ENCODE measurements around the gene LSR.
"Not testable (repeated sequence)": the region's sequence is repeated elsewhere in the genome, so short reads cannot be mapped to it uniquely, and the experiment has no call there.

The LSR gene

DNA sequence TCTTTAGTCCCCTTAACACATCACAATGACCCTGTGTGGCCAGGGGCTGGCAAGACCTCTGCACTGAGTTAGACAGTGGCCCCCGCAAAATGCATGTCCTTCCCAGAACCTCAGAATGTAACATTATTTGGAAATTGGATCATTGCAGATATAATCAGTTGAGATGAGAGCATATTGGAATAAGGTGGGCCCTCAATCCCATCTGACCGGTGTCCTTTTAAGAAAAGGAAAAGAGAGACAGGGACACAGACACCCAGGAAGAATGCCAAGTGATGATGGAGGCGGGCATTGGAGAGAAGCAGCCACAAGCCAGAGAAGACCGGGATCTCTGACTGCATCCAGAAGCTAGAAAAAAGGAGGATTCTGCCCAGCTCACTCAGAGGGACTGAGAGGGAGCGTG is 22.1 kb upstream of the LSR start:
- peaks cover 0 to 9% (median 5%) of the 10 kb centered on the region in 5 donors for H3K9me3 ChIP-seq (ENCODE audit: control insufficient read depth in 5 of 5, low read length in 5 of 5)
- H3K4me1 ChIP-seq (ENCODE audit: control insufficient read depth in 5 of 5, insufficient read depth in 5 of 5, low read length in 5 of 5): peaks cover 0 to 3% (median 0%) of the 10 kb centered on the region in 5 donors
- no peak overlapping the region for H3K27ac ChIP-seq (ENCODE audit: low read depth, low read length)
- H3K27me3 ChIP-seq (ENCODE audit: control insufficient read depth in 5 of 5, insufficient read depth in 4 of 5, low read length in 5 of 5): peaks cover 0 to 12% (median 6%) of the 10 kb centered on the region in 5 donors
- H3K4me3 ChIP-seq (ENCODE audit: low read depth in 1 of 5, low read length in 5 of 5): no peak overlapping the region
- H3K9ac ChIP-seq (ENCODE audit: low read length in 5 of 5): no peak overlapping the region
- no peaks in the 10 kb centered on the region for H3K36me3 ChIP-seq (ENCODE audit: control insufficient read depth in 5 of 5, insufficient read depth in 5 of 5, low read length in 5 of 5)

DNA sequence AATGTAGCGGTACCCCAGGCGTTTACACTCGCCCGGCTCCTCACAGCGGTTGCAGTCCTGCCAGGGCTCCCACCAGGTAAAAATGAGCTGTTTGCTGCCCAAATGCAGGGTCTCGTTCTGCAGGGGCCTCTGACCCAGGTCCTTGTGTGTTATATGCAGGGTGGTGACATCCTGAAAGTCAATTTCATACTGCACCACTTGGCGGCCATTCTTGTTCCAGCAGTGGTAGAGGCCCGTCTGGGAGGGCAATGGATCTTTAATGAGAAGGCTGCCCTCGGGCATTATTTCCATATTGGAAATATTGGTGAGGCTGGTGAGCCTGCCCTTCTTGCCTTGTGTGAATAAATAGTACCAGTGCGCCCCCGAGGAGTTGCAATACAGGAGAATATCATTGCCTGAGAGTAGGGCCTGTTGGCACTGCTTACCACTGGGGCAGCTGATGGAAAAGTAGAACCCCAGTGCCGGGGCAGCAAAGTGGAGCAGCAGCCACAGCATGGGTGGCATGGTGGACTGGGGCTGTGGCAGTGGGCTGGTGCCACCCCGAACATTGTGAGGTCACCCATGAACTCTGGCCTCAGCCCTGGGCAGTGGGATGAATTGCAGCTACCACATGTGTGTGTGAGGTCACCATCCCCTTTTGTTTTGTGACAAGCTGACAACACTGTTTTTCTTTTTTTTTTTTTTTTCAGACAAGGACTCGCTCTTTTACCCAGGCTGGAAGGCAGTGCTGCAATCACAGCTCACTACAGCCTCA is 20.4 kb upstream of the LSR start, which contains the start of gene FAM187B:
Gene FAM187B (minus strand): TSS at position 563 of the 754 bp plus-strand sequence. CDS start 59 bp downstream, at position 504.
- no peaks in the 10 kb centered on the region for H3K36me3 ChIP-seq (ENCODE audit: control insufficient read depth in 5 of 5, insufficient read depth in 5 of 5, low read length in 5 of 5)
- peaks cover 0 to 3% (median 0%) of the 10 kb centered on the region in 5 donors for H3K4me1 ChIP-seq (ENCODE audit: control insufficient read depth in 5 of 5, insufficient read depth in 5 of 5, low read length in 5 of 5)
- H3K9me3 ChIP-seq (ENCODE audit: control insufficient read depth in 5 of 5, low read length in 5 of 5): no peaks in the 10 kb centered on the region
- H3K9ac ChIP-seq (ENCODE audit: low read length in 5 of 5): no peak within 1 kb of the TSS
- H3K27me3 ChIP-seq (ENCODE audit: control insufficient read depth in 5 of 5, insufficient read depth in 4 of 5, low read length in 5 of 5): peaks cover 0 to 17% (median 6%) of the 10 kb centered on the region in 5 donors
- H3K4me3 ChIP-seq (ENCODE audit: low read depth in 1 of 5, low read length in 5 of 5): no peak within 1 kb of the TSS
- H3K27ac ChIP-seq (ENCODE audit: low read depth, low read length): no peak within 1 kb of the TSS

DNA sequence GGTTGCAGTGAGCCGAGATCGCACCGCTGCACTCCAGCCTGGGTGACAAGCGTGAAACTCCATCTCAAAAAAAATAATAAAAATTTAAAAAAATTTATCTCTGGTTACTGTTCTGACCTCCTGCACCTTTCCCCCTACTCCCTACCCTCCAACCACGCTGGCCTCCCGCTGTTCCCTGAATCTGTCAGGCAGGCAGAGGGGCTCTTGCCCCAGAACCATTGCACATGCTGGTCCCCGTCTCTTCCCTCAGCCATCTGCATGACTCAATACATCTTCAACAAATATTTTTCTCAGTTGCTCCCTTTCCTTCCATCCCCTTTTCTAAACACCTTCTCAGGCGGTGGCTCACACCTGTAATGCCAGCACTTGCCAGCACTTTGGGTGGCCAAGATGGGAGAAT is 19.2 kb upstream of the LSR start:
- Histone ChIP-seq H3K27me3 (ENCODE audit: control insufficient read depth in 5 of 5, insufficient read depth in 4 of 5, low read length in 5 of 5) (peaks cover 0 to 16% (median 6%) of the 10 kb centered on the region in 5 donors), H3K27ac (ENCODE audit: low read depth, low read length) (no peak overlapping the region), H3K4me3 (ENCODE audit: low read depth in 1 of 5, low read length in 5 of 5) (no peak overlapping the region), H3K9ac (ENCODE audit: low read length in 5 of 5) (no peak overlapping the region), H3K36me3 (ENCODE audit: control insufficient read depth in 5 of 5, insufficient read depth in 5 of 5, low read length in 5 of 5) (no peaks in the 10 kb centered on the region), H3K4me1 (ENCODE audit: control insufficient read depth in 5 of 5, insufficient read depth in 5 of 5, low read length in 5 of 5) (peaks cover 0 to 3% (median 0%) of the 10 kb centered on the region in 5 donors), H3K9me3 (ENCODE audit: control insufficient read depth in 5 of 5, low read length in 5 of 5) (peaks cover 0 to 2% (median 0%) of the 10 kb centered on the region in 5 donors)

DNA sequence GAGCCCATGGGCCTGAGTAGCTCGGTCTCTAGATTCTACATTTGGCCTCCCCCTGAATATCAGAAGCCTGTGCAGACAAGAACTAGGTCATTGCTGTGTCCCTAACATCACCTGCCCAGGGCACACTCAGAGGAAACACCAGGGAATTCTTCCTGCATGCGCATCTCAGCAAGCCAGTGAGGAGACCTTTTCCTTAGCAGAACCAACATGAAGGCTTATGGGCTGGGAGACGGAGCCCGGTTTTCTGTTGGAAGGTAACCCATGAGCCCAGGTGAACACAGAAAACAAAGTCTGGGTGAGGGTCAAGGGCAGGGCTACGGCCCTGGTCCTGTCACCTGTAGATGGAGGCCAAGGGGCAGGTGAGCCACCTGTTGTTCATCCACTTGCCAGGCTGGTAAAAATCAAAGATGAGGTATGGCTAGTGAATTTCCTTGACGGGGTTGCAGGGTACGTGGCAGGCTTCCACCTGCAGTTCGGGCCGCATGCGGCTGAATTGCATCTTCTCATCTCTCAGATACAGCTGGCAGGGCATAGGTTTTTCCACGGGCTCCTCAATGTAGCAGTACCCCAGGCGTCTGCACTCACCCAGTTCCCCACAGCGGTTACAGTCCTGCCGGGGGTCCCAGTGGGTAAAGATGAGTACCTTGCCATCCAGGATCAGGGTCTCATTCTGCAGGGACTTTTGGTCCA is 16.7 kb upstream of the LSR start:
- Histone ChIP-seq H3K9ac (ENCODE audit: low read length in 5 of 5) (no peak overlapping the region), H3K27me3 (ENCODE audit: control insufficient read depth in 5 of 5, insufficient read depth in 4 of 5, low read length in 5 of 5) (peaks cover 0 to 16% (median 0%) of the 10 kb centered on the region in 5 donors), H3K27ac (ENCODE audit: low read depth, low read length) (no peak overlapping the region), H3K36me3 (ENCODE audit: control insufficient read depth in 5 of 5, insufficient read depth in 5 of 5, low read length in 5 of 5) (no peaks in the 10 kb centered on the region), H3K4me1 (ENCODE audit: control insufficient read depth in 5 of 5, insufficient read depth in 5 of 5, low read length in 5 of 5) (no peaks in the 10 kb centered on the region), H3K4me3 (ENCODE audit: low read depth in 1 of 5, low read length in 5 of 5) (no peak overlapping the region), H3K9me3 (ENCODE audit: control insufficient read depth in 5 of 5, low read length in 5 of 5) (peaks cover 0 to 8% (median 0%) of the 10 kb centered on the region in 5 donors)

DNA sequence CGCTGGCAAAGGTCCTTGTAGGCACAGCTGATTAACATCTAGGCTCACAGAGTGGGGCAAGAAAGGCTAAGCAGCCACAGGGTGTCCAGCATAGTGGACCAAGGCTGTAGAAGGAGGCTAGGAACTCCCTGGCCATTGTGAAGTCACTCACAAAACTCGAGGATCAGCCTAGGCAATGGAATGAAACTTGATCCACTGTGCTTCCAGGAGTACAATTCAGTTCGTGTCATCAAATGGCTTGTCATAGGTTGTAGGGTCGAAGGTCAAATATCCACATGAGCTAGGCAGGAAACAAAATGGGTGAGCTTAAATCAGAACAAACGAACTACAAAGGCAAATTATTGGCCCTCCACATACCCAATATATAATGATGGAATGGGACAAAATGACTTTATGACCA is 15.9 kb upstream of the LSR start:
- Histone ChIP-seq H3K9ac (ENCODE audit: low read length in 5 of 5) (no peak overlapping the region), H3K4me1 (ENCODE audit: control insufficient read depth in 5 of 5, insufficient read depth in 5 of 5, low read length in 5 of 5) (no peaks in the 10 kb centered on the region)

DNA sequence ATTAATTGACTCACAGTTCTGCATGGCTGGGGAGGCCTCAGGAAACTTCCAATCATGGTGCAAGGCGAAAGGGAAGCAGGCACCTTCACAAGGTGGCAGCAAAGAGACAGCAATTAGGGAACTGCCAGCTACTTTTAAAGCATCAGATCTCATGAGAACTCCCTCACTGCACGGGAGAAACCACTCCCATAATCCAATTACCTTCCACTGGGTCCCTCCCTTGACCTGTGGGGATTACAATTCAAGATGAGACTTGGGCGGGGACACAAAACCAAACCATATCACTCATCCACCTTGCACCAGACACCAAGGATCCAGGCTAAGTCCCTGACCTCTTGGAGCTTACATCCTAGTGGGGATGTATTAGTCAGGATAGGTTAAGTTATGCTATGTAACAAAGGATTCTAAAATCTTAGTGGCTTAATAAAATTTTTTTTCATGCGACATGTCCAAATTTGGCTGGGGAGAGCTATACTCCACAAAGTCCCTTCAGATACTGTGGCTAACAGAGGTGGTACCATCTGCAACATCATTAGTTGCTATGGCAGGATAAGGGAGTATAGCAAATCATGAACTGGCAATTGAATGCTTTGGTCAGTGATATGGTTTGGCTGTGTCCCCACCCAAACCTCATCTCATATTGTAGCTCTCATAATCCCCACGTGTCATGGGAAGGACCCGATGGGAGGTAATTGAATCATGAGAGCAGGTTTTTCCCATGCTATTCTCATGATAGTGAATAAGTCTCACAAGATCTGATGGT is 12.0 kb upstream of the LSR start:
- Histone ChIP-seq H3K9me3 (ENCODE audit: control insufficient read depth in 5 of 5, low read length in 5 of 5) (peaks cover 6 to 18% (median 11%) of the 10 kb centered on the region in 5 donors), H3K4me3 (ENCODE audit: low read depth in 1 of 5, low read length in 5 of 5) (no peak overlapping the region), H3K9ac (ENCODE audit: low read length in 5 of 5) (no peak overlapping the region), H3K27me3 (ENCODE audit: control insufficient read depth in 5 of 5, insufficient read depth in 4 of 5, low read length in 5 of 5) (peaks cover 0 to 12% (median 0%) of the 10 kb centered on the region in 5 donors), H3K36me3 (ENCODE audit: control insufficient read depth in 5 of 5, insufficient read depth in 5 of 5, low read length in 5 of 5) (no peaks in the 10 kb centered on the region), H3K27ac (ENCODE audit: low read depth, low read length) (no peak overlapping the region), H3K4me1 (ENCODE audit: control insufficient read depth in 5 of 5, insufficient read depth in 5 of 5, low read length in 5 of 5) (peaks cover 0 to 2% (median 0%) of the 10 kb centered on the region in 5 donors)

More for the DNA sequence above, 15.9 kb upstream of the LSR start:
- H3K27ac ChIP-seq (ENCODE audit: low read depth, low read length): no peak overlapping the region
- peaks cover 0 to 8% (median 0%) of the 10 kb centered on the region in 5 donors for H3K9me3 ChIP-seq (ENCODE audit: control insufficient read depth in 5 of 5, low read length in 5 of 5)
- H3K4me3 ChIP-seq (ENCODE audit: low read depth in 1 of 5, low read length in 5 of 5): no peak overlapping the region
- peaks cover 0 to 13% (median 0%) of the 10 kb centered on the region in 5 donors for H3K27me3 ChIP-seq (ENCODE audit: control insufficient read depth in 5 of 5, insufficient read depth in 4 of 5, low read length in 5 of 5)
- no peaks in the 10 kb centered on the region for H3K36me3 ChIP-seq (ENCODE audit: control insufficient read depth in 5 of 5, insufficient read depth in 5 of 5, low read length in 5 of 5)

DNA sequence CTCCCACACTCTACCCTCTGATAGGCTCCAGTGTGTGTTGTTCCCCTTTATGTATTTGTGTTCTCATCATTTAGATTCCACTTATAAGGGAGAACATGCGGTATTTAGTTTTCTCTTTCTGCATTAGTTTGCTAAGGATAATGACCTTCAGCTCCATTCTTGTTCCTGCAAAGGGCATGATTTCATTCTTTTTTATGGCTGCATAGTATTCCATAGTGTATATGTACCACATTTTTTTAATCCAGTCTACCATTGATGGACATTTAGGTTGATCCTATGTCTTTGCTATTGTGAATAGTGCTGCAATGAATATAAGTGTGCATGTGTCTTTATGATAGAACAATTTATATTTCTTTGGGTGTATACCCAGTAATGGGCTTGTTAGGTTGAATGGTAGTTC is 9.2 kb upstream of the LSR start:
- H3K9ac ChIP-seq (ENCODE audit: low read length in 5 of 5); H3K4me1 ChIP-seq (ENCODE audit: control insufficient read depth in 5 of 5, insufficient read depth in 5 of 5, low read length in 5 of 5); H3K27ac ChIP-seq (ENCODE audit: low read depth, low read length); H3K4me3 ChIP-seq (ENCODE audit: low read depth in 1 of 5, low read length in 5 of 5); H3K27me3 ChIP-seq (ENCODE audit: control insufficient read depth in 5 of 5, insufficient read depth in 4 of 5, low read length in 5 of 5); H3K36me3 ChIP-seq (ENCODE audit: control insufficient read depth in 5 of 5, insufficient read depth in 5 of 5, low read length in 5 of 5): not testable (repeated sequence)
- peaks cover 6 to 21% (median 10%) of the 10 kb centered on the region in 5 donors for H3K9me3 ChIP-seq (ENCODE audit: control insufficient read depth in 5 of 5, low read length in 5 of 5)

DNA sequence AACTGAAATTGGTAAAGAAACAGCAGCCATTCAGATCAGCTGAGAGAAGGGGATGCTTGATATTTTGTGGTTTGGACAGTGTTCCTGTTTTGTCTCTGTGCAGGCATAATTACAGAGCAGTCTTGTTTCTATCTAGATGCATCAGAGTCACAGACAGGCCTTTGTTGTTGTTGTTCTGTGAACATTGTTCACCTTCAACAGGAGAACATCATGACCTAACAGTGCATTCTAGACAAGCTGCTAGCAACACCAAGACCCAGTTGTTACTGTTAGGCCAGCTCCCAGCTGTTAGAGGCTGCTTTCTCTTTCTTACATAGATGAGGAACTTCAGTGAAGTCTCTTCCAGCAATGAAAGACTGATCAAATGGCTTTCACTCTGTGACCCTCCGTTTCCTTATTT is 8.5 kb upstream of the LSR start:
- H3K9me3 ChIP-seq (ENCODE audit: control insufficient read depth in 5 of 5, low read length in 5 of 5): peaks cover 6 to 24% (median 8%) of the 10 kb centered on the region in 5 donors
- no peak overlapping the region for H3K9ac ChIP-seq (ENCODE audit: low read length in 5 of 5)
- H3K36me3 ChIP-seq (ENCODE audit: control insufficient read depth in 5 of 5, insufficient read depth in 5 of 5, low read length in 5 of 5): no peaks in the 10 kb centered on the region
- H3K4me3 ChIP-seq (ENCODE audit: low read depth in 1 of 5, low read length in 5 of 5): no peak overlapping the region
- H3K4me1 ChIP-seq (ENCODE audit: control insufficient read depth in 5 of 5, insufficient read depth in 5 of 5, low read length in 5 of 5): peaks cover 0 to 2% (median 0%) of the 10 kb centered on the region in 5 donors
- peaks cover 0 to 3% (median 0%) of the 10 kb centered on the region in 5 donors for H3K27me3 ChIP-seq (ENCODE audit: control insufficient read depth in 5 of 5, insufficient read depth in 4 of 5, low read length in 5 of 5)
- no peak overlapping the region for H3K27ac ChIP-seq (ENCODE audit: low read depth, low read length)

DNA sequence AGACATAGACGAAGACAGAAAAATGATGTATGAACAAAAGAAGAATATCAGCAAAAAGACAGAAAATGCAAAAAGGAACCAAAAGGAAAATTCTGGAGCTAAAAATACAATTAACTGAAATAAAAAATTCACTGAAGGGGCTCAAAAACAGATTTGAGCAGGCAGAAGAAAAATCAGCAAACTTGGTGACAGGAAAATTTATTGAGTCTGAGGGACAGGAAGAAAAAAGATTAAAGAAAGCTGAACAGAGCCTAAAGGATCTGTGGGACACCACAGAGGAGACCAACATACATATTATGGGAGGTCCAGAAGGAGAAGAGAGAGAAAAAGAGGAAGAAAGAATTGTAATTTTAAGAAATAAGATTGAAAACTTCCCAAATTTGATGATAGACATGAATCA is 7.4 kb upstream of the LSR start:
- Histone ChIP-seq H3K27ac (ENCODE audit: low read depth, low read length) (no peak overlapping the region), H3K27me3 (ENCODE audit: control insufficient read depth in 5 of 5, insufficient read depth in 4 of 5, low read length in 5 of 5) (peaks cover 0 to 8% (median 0%) of the 10 kb centered on the region in 5 donors), H3K4me1 (ENCODE audit: control insufficient read depth in 5 of 5, insufficient read depth in 5 of 5, low read length in 5 of 5) (peaks cover 0 to 2% (median 0%) of the 10 kb centered on the region in 5 donors), H3K36me3 (ENCODE audit: control insufficient read depth in 5 of 5, insufficient read depth in 5 of 5, low read length in 5 of 5) (no peaks in the 10 kb centered on the region), H3K4me3 (ENCODE audit: low read depth in 1 of 5, low read length in 5 of 5) (no peak overlapping the region), H3K9ac (ENCODE audit: low read length in 5 of 5) (no peak overlapping the region), H3K9me3 (ENCODE audit: control insufficient read depth in 5 of 5, low read length in 5 of 5) (peaks cover 6 to 24% (median 8%) of the 10 kb centered on the region in 5 donors)

Measured in subcutaneous abdominal adipose tissue (tissue), 5 donors.